Fibroblast of lung (primary cell): Measurements from ENCODE around the gene MRPL38.

Experiments used
- EZH2 ChIP-seq: IDR thresholded peaks from 2 replicates; pipeline ENCODE4 v1.5.1; 2012; ENCODE audit warnings: low read length, control low read depth, mild to moderate bottlenecking; ENCODE audit errors: missing control alignments
- TF ChIP-seq, protein P1 (sequence below), 2 donors: IDR thresholded peaks in 1 of 2; conservative IDR thresholded peaks in 1 of 2; 1 replicate in 1 of 2; 2 replicates in 1 of 2; pipeline ENCODE4 v1.5.1; 2011 to 2012; ENCODE audit warnings: low read length in 2 of 2, control low read depth in 1 of 2, inconsistent platforms in 1 of 2, low read depth in 1 of 2, mild to moderate bottlenecking in 1 of 2

DNA sequence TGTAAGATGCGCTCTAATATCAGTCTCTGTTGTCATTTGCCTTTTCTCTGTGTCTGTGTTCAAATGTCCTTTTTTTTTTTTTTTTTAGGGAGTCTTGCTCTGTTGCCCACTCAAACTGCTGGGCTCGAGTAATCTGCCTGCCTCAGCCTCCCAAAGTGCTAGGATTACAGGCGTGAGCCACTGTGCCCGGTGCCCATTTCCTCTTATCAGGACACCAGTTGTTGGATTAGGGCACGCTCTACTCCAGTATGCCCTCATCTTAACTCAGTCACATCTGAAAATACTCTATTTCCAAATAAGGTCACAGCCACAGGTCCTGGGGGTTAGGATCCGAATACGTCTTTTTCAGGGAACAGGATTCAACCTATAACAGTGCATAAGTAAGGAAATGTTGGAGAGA lies 24.4 kb downstream of the MRPL38 start:
- TF ChIP-seq, protein P1, sequence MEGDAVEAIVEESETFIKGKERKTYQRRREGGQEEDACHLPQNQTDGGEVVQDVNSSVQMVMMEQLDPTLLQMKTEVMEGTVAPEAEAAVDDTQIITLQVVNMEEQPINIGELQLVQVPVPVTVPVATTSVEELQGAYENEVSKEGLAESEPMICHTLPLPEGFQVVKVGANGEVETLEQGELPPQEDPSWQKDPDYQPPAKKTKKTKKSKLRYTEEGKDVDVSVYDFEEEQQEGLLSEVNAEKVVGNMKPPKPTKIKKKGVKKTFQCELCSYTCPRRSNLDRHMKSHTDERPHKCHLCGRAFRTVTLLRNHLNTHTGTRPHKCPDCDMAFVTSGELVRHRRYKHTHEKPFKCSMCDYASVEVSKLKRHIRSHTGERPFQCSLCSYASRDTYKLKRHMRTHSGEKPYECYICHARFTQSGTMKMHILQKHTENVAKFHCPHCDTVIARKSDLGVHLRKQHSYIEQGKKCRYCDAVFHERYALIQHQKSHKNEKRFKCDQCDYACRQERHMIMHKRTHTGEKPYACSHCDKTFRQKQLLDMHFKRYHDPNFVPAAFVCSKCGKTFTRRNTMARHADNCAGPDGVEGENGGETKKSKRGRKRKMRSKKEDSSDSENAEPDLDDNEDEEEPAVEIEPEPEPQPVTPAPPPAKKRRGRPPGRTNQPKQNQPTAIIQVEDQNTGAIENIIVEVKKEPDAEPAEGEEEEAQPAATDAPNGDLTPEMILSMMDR (conservative IDR thresholded peaks at IDR 0.05 in 1 of 2, IDR thresholded peaks at IDR 0.05 in 1 of 2; ENCODE audit: low read depth in 1 of 2, low read length in 2 of 2) = no peak
- no peak for TF ChIP-seq EZH2
